Endodermal cell (in vitro differentiated cells): ENCODE results near the gene LMBR1. TPM values are rescaled to one million over a fixed set of nuclear protein-coding genes. Genes with fewer than 3 reads are reported as not detected.
A peak's percentile ranks its signal among the peaks of the same experiment; 100 is the strongest.
"Not testable (repeated sequence)": the region's sequence is repeated elsewhere in the genome, so short reads cannot be mapped to it uniquely, and the experiment has no call there.

Experiments used
- DNase-seq: peaks from one replicate; pipeline ENCODE4 v3.0.0-alpha.2; 2017
- H3K27ac ChIP-seq: 2 replicates; pipeline ENCODE4 v1.5.1; 2013; ENCODE audit warnings: mild to moderate bottlenecking, low read depth, low read length, moderate library complexity
- H3K27me3 ChIP-seq: 2 replicates; pipeline ENCODE4 v1.6.1; 2013; ENCODE audit warnings: mild to moderate bottlenecking, low read length, moderate library complexity; ENCODE audit not compliant: insufficient read depth, control insufficient read depth, poor library complexity, severe bottlenecking
- H3K36me3 ChIP-seq: 2 replicates; pipeline ENCODE4 v1.7.0; 2013; ENCODE audit warnings: mild to moderate bottlenecking, low read length, moderate library complexity; ENCODE audit not compliant: control insufficient read depth, insufficient read depth
- H3K4me1 ChIP-seq: one replicate; pipeline ENCODE4 v1.7.0; 2013; ENCODE audit warnings: low read length; ENCODE audit not compliant: control insufficient read depth, insufficient read depth
- H3K4me3 ChIP-seq: 2 replicates; pipeline ENCODE4 v1.5.1; 2013; ENCODE audit warnings: mild to moderate bottlenecking, low read length, moderate library complexity
- H3K9ac ChIP-seq: 2 replicates; pipeline ENCODE4 v1.6.1; 2013; ENCODE audit warnings: mild to moderate bottlenecking, low read length, moderate library complexity; ENCODE audit not compliant: poor library complexity, severe bottlenecking; ENCODE audit errors: extremely low read depth
- H3K9me3 ChIP-seq: 2 replicates; pipeline ENCODE4 v1.6.1; 2013; ENCODE audit warnings: mild to moderate bottlenecking, low read length, moderate library complexity; ENCODE audit not compliant: control insufficient read depth
- H3K27ac Mint-ChIP-seq: 2 replicates; pipeline ENCODE4 v1.8.0; 2020; ENCODE audit warnings: mixed read lengths
- H3K27me3 Mint-ChIP-seq: 2 replicates; pipeline ENCODE4 v1.8.0; 2021; ENCODE audit warnings: mild to moderate bottlenecking, mixed read lengths; ENCODE audit not compliant: insufficient read depth
- H3K36me3 Mint-ChIP-seq: 2 replicates; pipeline ENCODE4 v1.8.0; 2020; ENCODE audit warnings: low read depth, mixed read lengths
- H3K4me1 Mint-ChIP-seq: 2 replicates; pipeline ENCODE4 v1.8.0; 2020; ENCODE audit warnings: mixed read lengths
- H3K4me3 Mint-ChIP-seq: 2 replicates; pipeline ENCODE4 v1.8.0; 2020; ENCODE audit warnings: mild to moderate bottlenecking, moderate library complexity, mixed read lengths
- H3K9me3 Mint-ChIP-seq: 2 replicates; pipeline ENCODE4 v1.8.0; 2020; ENCODE audit warnings: mild to moderate bottlenecking, mixed read lengths
- WGBS, 2 experiments: methylation state at CpG; one replicate each; pipeline versions ENCODE4 v1.1.5 to v1.1.7; 2013; ENCODE audit warnings: missing lambda C conversion rate in 2 of 2, mixed read lengths in 1 of 2; ENCODE audit not compliant: insufficient coverage in 1 of 2, insufficient read length in 1 of 2; 5-methylcytosine and 5-hydroxymethylcytosine counted together
- total RNA-seq, 2 donors: library from RNA; stranded (reverse); fragmentation: NEBNext Ultra II Directional in 1 of 2; extraction: Animal tissue kit (Norgen Biotek cat#: 25700) in 1 of 2; gene quantifications; 2 replicates in 1 of 2; 3 replicates in 1 of 2; pipeline ENCODE4 v1.2.1, GENCODE V29; 2021
- TF ChIP-seq, protein P1 (sequence below): fragments of 200-600 bp; sonication (generic); conservative IDR thresholded peaks from 2 replicates; pipeline ENCODE4 v1.5.0; 2021; ENCODE audit warnings: antibody characterized with exemption, mild to moderate bottlenecking

Gene LMBR1
- total RNA-seq, 2 donors from 2014 or later = 80.9 to 88.3 TPM

- Mint-ChIP-seq H3K27me3 (no peaks in the 10 kb centered on the region), H3K27ac (no peak overlapping the region), H3K4me3 (no peak overlapping the region), H3K4me1 (no peaks in the 10 kb centered on the region), H3K36me3 (no peaks in the 10 kb centered on the region), H3K9me3 (peaks cover 27% of the 10 kb centered on the region)
- WGBS, 2 experiments = 94% methylated on average over 2 to 4 of the region's 4 CpGs
- no peak for DNase-seq
- Histone ChIP-seq H3K4me3 (no peak overlapping the region), H3K27ac (no peak overlapping the region), H3K36me3 (no peaks in the 10 kb centered on the region), H3K9me3 (no peaks in the 10 kb centered on the region), H3K4me1 (no peaks in the 10 kb centered on the region), H3K27me3 (no peaks in the 10 kb centered on the region), H3K9ac (no peak overlapping the region)
- TF ChIP-seq, protein P1, sequence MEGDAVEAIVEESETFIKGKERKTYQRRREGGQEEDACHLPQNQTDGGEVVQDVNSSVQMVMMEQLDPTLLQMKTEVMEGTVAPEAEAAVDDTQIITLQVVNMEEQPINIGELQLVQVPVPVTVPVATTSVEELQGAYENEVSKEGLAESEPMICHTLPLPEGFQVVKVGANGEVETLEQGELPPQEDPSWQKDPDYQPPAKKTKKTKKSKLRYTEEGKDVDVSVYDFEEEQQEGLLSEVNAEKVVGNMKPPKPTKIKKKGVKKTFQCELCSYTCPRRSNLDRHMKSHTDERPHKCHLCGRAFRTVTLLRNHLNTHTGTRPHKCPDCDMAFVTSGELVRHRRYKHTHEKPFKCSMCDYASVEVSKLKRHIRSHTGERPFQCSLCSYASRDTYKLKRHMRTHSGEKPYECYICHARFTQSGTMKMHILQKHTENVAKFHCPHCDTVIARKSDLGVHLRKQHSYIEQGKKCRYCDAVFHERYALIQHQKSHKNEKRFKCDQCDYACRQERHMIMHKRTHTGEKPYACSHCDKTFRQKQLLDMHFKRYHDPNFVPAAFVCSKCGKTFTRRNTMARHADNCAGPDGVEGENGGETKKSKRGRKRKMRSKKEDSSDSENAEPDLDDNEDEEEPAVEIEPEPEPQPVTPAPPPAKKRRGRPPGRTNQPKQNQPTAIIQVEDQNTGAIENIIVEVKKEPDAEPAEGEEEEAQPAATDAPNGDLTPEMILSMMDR = no peak
These were observed 241.5 kb downstream of the LMBR1 start for GRCh38 chr7:156651474-156651873.

GRCh38 chr7:156650042-156650441, 242.9 kb downstream of the LMBR1 start:
- H3K27me3 Mint-ChIP-seq = no peaks in the 10 kb centered on the region
- 86 to 88% methylated on average over 9 of the region's 9 CpGs for WGBS, 2 experiments
- H3K27ac Mint-ChIP-seq = no peak overlapping the region

GRCh38 chr7:156647330-156647729, 245.7 kb downstream of the LMBR1 start:
- H3K4me1 ChIP-seq, H3K36me3 Mint-ChIP-seq, H3K27ac Mint-ChIP-seq, H3K27me3 Mint-ChIP-seq, DNase-seq, H3K4me1 Mint-ChIP-seq, H3K36me3 ChIP-seq, H3K9ac ChIP-seq, H3K27me3 ChIP-seq, H3K9me3 ChIP-seq, H3K4me3 ChIP-seq, H3K27ac ChIP-seq, H3K4me3 Mint-ChIP-seq: not testable (repeated sequence)
- peaks cover 27% of the 10 kb centered on the region for H3K9me3 Mint-ChIP-seq
- 96 to 97% methylated on average over 4 to 5 of the region's 5 CpGs for WGBS, 2 experiments

More at GRCh38 chr7:156650042-156650441, 242.9 kb downstream of the LMBR1 start:
- Histone ChIP-seq H3K4me3 (no peak overlapping the region), H3K4me1 (no peaks in the 10 kb centered on the region), H3K9ac (no peak overlapping the region), H3K27me3 (no peaks in the 10 kb centered on the region), H3K9me3 (no peaks in the 10 kb centered on the region), H3K27ac (no peak overlapping the region), H3K36me3 (no peaks in the 10 kb centered on the region)
- peak; percentile 80 for DNase-seq
- TF ChIP-seq, protein P1 = peak; percentile 66
- no peaks in the 10 kb centered on the region for H3K4me1 Mint-ChIP-seq
- no peaks in the 10 kb centered on the region for H3K36me3 Mint-ChIP-seq
- H3K4me3 Mint-ChIP-seq = no peak overlapping the region
- H3K9me3 Mint-ChIP-seq = peaks cover 27% of the 10 kb centered on the region
